Spleen (tissue), 7 donors: ENCODE data around the gene TUBA8.
"Not testable (repeated sequence)": the region's sequence is repeated elsewhere in the genome, so short reads cannot be mapped to it uniquely, and the experiment has no call there.

Experiments used
- CTCF ChIP-seq, 11 experiments: fragments of 200-600 bp in 7 of 11; fragments of 450-650 bp in 4 of 11; sonication (generic) in 4 of 11; IDR thresholded peaks in 8 of 11; conservative IDR thresholded peaks in 3 of 11; 1 replicate in 7 of 11; 2 replicates in 4 of 11; pipeline versions ENCODE4 v1.4.0 to v1.8.0; 2016 to 2021; ENCODE audit warnings: antibody characterized with exemption in 11 of 11, inconsistent platforms in 4 of 11, mild to moderate bottlenecking in 1 of 11
- POLR2AphosphoS5 ChIP-seq, 3 donors: sonication (generic); formaldehyde crosslinking; IDR thresholded peaks; one replicate each; pipeline ENCODE4 v1.5.1; 2017; ENCODE audit warnings: antibody characterized with exemption in 3 of 3
- donor health status: DM: no; HTN: no; CAD: no; lungs with moderate emphysema.
- donor health status: DM: no; HTN: no; CAD: no.
- donor health status: DM: no; HTN: no; CAD: no.

GRCh38 chr22:18073927-18074326 lies 36.7 kb upstream of the TUBA8 start:
- TF ChIP-seq CTCF (IDR thresholded peaks at IDR 0.05 in 8 of 11, conservative IDR thresholded peaks at IDR 0.05 in 3 of 11); POLR2AphosphoS5 (IDR thresholded peaks at IDR 0.05): not testable (repeated sequence)
